Vagina (tissue), 2 donors: ENCODE measurements around the gene ATXN1. TPM values are rescaled to one million over a fixed set of nuclear protein-coding genes. Genes with fewer than 3 reads are reported as not detected.

ENCODE experiments used
- DNase-seq, 2 donors: peaks; one replicate each; pipeline ENCODE4 v3.0.0-alpha.2; 2017; ENCODE audit errors: extremely low spot score in 2 of 2
- H3K27ac ChIP-seq: fragments of 200-600 bp; sonication (generic); one replicate; pipeline ENCODE4 v1.5.1; 2019
- H3K27me3 ChIP-seq: fragments of 200-600 bp; sonication (generic); one replicate; pipeline ENCODE4 v1.5.1; 2019
- H3K36me3 ChIP-seq, 2 donors: fragments of 200-600 bp; sonication (generic); one replicate each; pipeline ENCODE4 v1.5.1; 2017 to 2019
- H3K4me1 ChIP-seq: fragments of 200-600 bp; sonication (generic); one replicate; pipeline ENCODE4 v1.5.1; 2019
- H3K4me3 ChIP-seq, 2 donors: fragments of 200-600 bp; sonication (generic); 1 replicate in 1 of 2; 2 replicates in 1 of 2; pipeline ENCODE4 v1.5.1; 2016 to 2019
- H3K9me3 ChIP-seq: fragments of 200-600 bp; sonication (generic); one replicate; pipeline ENCODE4 v1.5.1; 2019
- CTCF ChIP-seq, 3 experiments: fragments of 450-650 bp in 2 of 3; fragments of 200-600 bp in 1 of 3; sonication (generic) in 1 of 3; IDR thresholded peaks; one replicate each; pipeline ENCODE4 v1.5.1; 2017 to 2019; ENCODE audit warnings: antibody characterized with exemption in 3 of 3, mild to moderate bottlenecking in 2 of 3, moderate library complexity in 2 of 3
- POLR2A ChIP-seq, 2 donors: fragments of 450-650 bp; IDR thresholded peaks; one replicate each; pipeline ENCODE4 v1.6.1; 2017; ENCODE audit warnings: antibody characterized with exemption in 2 of 2, mild to moderate bottlenecking in 2 of 2, moderate library complexity in 2 of 2
- POLR2AphosphoS5 ChIP-seq, 2 donors: sonication (generic); formaldehyde crosslinking; IDR thresholded peaks; one replicate each; pipeline ENCODE4 v1.9.0; 2017; ENCODE audit warnings: antibody characterized with exemption in 2 of 2, mild to moderate bottlenecking in 2 of 2, low read depth in 1 of 2; ENCODE audit not compliant: insufficient read depth in 1 of 2
- intact Hi-C: fragments of 100-400 bp; cut with DNase I; formaldehyde crosslinking; loops from one replicate; pipeline ENCODE4 v1.15.1; 2023
- total RNA-seq: library from RNA; depleted of rRNA; stranded (reverse); fragments of >200 nt; gene quantifications from one replicate; pipeline ENCODE4 v1.2.3, GENCODE V29; 2016

ATXN1 gene
- total RNA-seq, 1 donor from 2014 or later, result 43.2 TPM

- Histone ChIP-seq H3K4me1 (no peaks in the 10 kb centered on the region), H3K27ac (no peak overlapping the region)
Measured at GRCh38 chr6:16805243-16805950, 44.1 kb upstream of the ATXN1 start.

GRCh38 chr6:16804546-16805242, 43.4 kb upstream of the ATXN1 start:
- TF ChIP-seq POLR2A (IDR thresholded peaks at IDR 0.05) (no peak), POLR2AphosphoS5 (IDR thresholded peaks at IDR 0.05; ENCODE audit: insufficient read depth in 1 of 2, low read depth in 1 of 2) (no peak), CTCF (IDR thresholded peaks at IDR 0.05) (no peak)
- intact Hi-C loops, result no loop called here
- Histone ChIP-seq H3K27me3 (no peaks in the 10 kb centered on the region), H3K36me3 (no peaks in the 10 kb centered on the region), H3K4me1 (no peaks in the 10 kb centered on the region), H3K27ac (no peak overlapping the region), H3K4me3 (no peak overlapping the region), H3K9me3 (no peaks in the 10 kb centered on the region)
- DNase-seq, result no peak

More at GRCh38 chr6:16805243-16805950, 44.1 kb upstream of the ATXN1 start:
- TF ChIP-seq CTCF (IDR thresholded peaks at IDR 0.05) (no peak), POLR2AphosphoS5 (IDR thresholded peaks at IDR 0.05; ENCODE audit: insufficient read depth in 1 of 2, low read depth in 1 of 2) (no peak)
- Histone ChIP-seq H3K4me3 (no peak overlapping the region), H3K36me3 (no peaks in the 10 kb centered on the region), H3K9me3 (no peaks in the 10 kb centered on the region), H3K27me3 (no peaks in the 10 kb centered on the region)
- intact Hi-C loops, result no loop called here
- no peak for DNase-seq

GRCh38 chr6:16803294-16804200, 42.3 kb upstream of the ATXN1 start:
- Histone ChIP-seq H3K27ac (peak overlapping the region; percentile 7), H3K27me3 (no peaks in the 10 kb centered on the region), H3K4me3 (peak overlapping the region; percentile 11 to 22), H3K36me3 (no peaks in the 10 kb centered on the region), H3K4me1 (no peaks in the 10 kb centered on the region), H3K9me3 (no peaks in the 10 kb centered on the region)
- intact Hi-C loops, result no loop called here
- TF ChIP-seq POLR2AphosphoS5 (IDR thresholded peaks at IDR 0.05; ENCODE audit: insufficient read depth in 1 of 2, low read depth in 1 of 2), result no peak
- DNase-seq, result no peak

- DNase-seq, result no peak
- Histone ChIP-seq H3K36me3 (no peaks in the 10 kb centered on the region), H3K27me3 (no peaks in the 10 kb centered on the region), H3K4me3 (no peak overlapping the region), H3K9me3 (no peaks in the 10 kb centered on the region), H3K4me1 (no peaks in the 10 kb centered on the region), H3K27ac (no peak overlapping the region)
- intact Hi-C loops, result no loop called here
- TF ChIP-seq POLR2A (IDR thresholded peaks at IDR 0.05), result no peak
- no peak for TF ChIP-seq POLR2AphosphoS5 (IDR thresholded peaks at IDR 0.05; ENCODE audit: insufficient read depth in 1 of 2, low read depth in 1 of 2)
- no peak for TF ChIP-seq CTCF (IDR thresholded peaks at IDR 0.05)
Measured at GRCh38 chr6:16802071-16802470, 40.8 kb upstream of the ATXN1 start.

- Histone ChIP-seq H3K36me3 (no peaks in the 10 kb centered on the region), H3K4me1 (no peaks in the 10 kb centered on the region), H3K27me3 (no peaks in the 10 kb centered on the region), H3K9me3 (no peaks in the 10 kb centered on the region), H3K4me3 (no peak overlapping the region), H3K27ac (no peak overlapping the region)
- DNase-seq, result no peak
- TF ChIP-seq POLR2A (IDR thresholded peaks at IDR 0.05) (no peak), POLR2AphosphoS5 (IDR thresholded peaks at IDR 0.05; ENCODE audit: insufficient read depth in 1 of 2, low read depth in 1 of 2) (no peak), CTCF (IDR thresholded peaks at IDR 0.05) (no peak)
- intact Hi-C loops, result no loop called here
Measured at GRCh38 chr6:16800942-16801341, 39.7 kb upstream of the ATXN1 start.
